ENCODE data around the gene KCNQ1. TPM values are rescaled to one million over a fixed set of nuclear protein-coding genes. Genes with fewer than 3 reads are reported as not detected.

The KCNQ1 gene
- total and polyA plus RNA-seq, 8 donors = 14.0 to 61.1 (median 46.7) TPM

DNA sequence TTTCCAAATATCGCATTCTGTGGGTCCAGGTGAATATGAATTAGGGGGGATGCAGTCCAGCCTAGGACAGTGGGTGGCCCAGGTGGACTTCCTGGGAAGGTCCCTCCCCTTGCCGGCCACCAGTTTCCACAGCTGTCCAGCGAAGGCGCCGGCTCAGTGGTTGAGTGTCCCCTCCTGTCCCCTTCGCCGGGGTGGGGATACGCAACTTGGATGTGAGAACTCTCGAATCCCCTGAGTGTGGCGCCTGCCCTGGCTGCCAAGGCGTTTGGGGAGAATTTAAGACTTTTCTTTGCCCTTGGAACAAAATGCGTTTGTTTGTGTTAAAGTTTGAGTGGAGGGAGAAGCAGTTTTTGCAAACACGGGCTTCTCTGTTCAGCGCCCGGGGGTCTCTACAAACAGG lies 131.3 kb downstream of the KCNQ1 start:
- Histone ChIP-seq H3K27ac (no peak overlapping the region), H3K4me1 (no peaks in the 10 kb centered on the region), H3K36me3 (no peaks in the 10 kb centered on the region), H3K27me3 (no peaks in the 10 kb centered on the region), H3K9me3 (no peaks in the 10 kb centered on the region), H3K4me3 (no peak overlapping the region)
- FAIRE-seq (no peak), DNase-seq (peak in 3 of 6 donors; percentile 5 to 45 (median 14)), ATAC-seq (no peak)
- TF ChIP-seq, protein P1, sequence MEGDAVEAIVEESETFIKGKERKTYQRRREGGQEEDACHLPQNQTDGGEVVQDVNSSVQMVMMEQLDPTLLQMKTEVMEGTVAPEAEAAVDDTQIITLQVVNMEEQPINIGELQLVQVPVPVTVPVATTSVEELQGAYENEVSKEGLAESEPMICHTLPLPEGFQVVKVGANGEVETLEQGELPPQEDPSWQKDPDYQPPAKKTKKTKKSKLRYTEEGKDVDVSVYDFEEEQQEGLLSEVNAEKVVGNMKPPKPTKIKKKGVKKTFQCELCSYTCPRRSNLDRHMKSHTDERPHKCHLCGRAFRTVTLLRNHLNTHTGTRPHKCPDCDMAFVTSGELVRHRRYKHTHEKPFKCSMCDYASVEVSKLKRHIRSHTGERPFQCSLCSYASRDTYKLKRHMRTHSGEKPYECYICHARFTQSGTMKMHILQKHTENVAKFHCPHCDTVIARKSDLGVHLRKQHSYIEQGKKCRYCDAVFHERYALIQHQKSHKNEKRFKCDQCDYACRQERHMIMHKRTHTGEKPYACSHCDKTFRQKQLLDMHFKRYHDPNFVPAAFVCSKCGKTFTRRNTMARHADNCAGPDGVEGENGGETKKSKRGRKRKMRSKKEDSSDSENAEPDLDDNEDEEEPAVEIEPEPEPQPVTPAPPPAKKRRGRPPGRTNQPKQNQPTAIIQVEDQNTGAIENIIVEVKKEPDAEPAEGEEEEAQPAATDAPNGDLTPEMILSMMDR (IDR thresholded peaks at IDR 0.05) = no peak
- intact Hi-C loops (cut with DNase I) = no loop called here
- WGBS, 2 donors = 93 to 96% methylated on average over 15 of the region's 15 CpGs

DNA sequence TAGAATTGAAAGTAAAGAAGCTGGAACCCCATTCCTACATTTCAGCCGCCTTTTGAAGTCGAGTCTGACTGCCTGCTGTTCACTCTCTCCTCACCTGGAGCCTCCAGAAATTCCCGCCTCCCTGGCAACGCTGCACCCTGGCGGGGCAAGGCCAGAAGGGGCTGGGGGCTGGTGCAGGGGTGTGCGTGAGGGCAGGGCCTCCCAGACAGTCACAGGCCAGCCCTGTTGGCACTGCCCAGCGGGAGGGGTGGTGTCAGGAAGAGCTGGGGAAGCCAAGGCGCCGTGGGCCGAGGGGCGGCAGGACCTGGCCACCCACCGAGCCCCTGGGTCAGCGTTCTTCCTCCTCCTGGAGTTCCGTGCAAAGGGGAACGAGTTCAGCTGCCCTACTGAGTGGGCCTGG lies 131.7 kb downstream of the KCNQ1 start:
- Histone ChIP-seq H3K4me1 (no peaks in the 10 kb centered on the region), H3K4me3 (no peak overlapping the region), H3K27me3 (no peaks in the 10 kb centered on the region), H3K9me3 (no peaks in the 10 kb centered on the region), H3K36me3 (no peaks in the 10 kb centered on the region), H3K27ac (no peak overlapping the region)
- 89 to 93% methylated on average over 15 of the region's 15 CpGs for WGBS, 2 donors
- intact Hi-C loops (cut with DNase I) = no loop called here
- TF ChIP-seq, protein P1 (IDR thresholded peaks at IDR 0.05) = no peak
- ATAC-seq = no peak
- DNase-seq = peak in 3 of 6 donors; percentile 2 to 49 (median 16)
- no peak for FAIRE-seq

DNA sequence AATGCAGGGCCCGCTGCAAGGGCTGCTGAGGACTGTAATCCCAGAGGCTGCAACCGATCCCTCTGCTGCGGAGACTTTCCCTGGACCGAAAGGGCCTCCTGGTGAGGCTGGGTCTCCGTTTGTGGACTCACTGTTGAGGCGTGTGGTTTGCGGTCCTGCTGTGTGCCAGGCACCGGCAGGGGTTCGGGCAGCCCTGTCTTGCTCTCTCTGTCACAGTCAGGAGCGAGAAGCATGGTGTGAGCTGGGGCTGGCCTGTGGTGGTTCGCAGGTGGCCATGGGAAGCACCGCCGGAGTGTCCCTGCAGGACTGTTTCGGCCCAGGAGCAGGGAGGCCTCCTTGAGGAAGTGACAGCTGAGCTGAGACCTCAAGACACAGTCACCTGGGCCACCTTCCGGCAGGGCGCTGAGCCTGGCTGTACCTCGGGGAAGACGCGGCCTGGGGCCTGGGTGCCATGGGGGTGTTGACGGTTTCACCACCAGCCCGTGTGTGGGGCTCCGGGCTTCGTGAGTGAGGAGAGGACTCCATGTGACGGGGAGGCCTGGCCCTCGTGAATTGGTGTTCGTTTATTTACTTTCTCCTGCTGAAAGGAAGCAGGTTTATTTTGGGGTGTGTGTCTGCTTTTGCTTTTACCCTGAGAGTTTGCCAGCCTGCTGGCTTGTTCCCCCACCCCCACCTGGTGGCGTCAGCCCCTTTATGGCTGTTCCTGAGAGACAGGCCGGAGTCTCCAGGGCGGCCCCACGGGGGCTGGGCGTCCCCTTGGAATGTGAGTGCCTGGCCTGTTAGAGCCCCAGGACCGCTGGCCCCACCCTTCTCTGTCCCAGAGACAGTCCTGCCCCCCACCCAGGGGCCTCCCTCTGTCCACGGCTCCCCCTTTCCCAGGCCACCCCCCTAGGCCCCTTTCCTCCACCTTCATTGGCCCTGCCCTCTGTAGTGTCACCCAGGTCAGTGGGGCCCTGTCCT lies 132.5 kb downstream of the KCNQ1 start:
- H3K27me3 ChIP-seq = no peaks in the 10 kb centered on the region
- H3K4me3 ChIP-seq = no peak overlapping the region
- FAIRE-seq = no peak
- H3K36me3 ChIP-seq = no peaks in the 10 kb centered on the region
- 93 to 96% methylated on average over 33 of the region's 33 CpGs for WGBS, 2 donors
- DNase-seq = peak in 4 of 6 donors; percentile 12 to 60 (median 36)
- intact Hi-C loops (cut with DNase I) = no loop called here
- ATAC-seq = no peak
- H3K9me3 ChIP-seq = no peaks in the 10 kb centered on the region
- TF ChIP-seq, protein P1 (IDR thresholded peaks at IDR 0.05) = no peak
- no peaks in the 10 kb centered on the region for H3K4me1 ChIP-seq
- no peak overlapping the region for H3K27ac ChIP-seq

DNA sequence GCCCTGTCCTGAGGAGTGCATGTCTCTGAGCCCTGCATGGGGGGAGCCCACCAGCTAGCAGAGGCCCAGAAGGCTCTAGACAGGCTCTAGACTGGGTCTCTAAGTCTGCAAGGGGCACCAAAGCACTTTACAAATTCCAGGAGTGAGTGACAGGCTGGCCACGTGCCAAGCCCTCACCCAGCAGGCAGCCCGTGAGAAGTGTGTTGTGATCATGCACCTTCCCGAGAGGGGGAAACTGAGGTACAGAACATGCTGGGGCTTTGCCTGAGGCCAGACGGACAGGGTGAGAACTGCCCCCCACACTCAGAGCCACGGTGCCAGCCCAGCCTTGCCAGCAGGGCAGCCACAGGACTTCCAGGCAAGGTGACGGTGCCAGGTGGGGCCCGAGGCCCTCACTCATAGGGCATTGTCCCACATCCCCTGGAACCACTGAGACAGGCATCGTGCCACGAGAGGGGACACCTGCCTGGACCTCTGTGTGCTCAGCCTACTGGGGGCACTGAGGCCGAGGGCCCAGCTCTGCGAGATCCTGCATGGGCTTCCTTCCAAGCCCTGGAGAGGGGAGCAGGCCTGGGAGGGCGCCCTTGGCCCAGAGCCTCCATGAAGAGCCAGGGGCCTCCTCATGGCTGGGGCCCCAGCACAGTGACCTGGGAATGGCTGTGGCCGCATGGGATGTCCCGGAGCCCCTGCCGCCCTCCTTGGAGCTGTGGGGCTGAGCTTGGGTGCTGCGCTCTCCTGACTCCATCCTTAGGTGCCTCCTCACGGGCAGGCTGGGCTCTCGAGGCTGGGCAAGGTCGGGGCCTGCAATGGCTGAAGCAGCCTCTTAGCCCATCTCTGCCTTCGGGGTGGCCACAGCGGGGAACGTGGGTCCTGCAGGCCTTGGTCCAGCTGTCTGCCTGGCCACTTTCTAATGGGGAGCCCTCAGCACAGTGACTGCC lies 133.5 kb downstream of the KCNQ1 start:
- H3K4me3 ChIP-seq = no peak overlapping the region
- WGBS, 2 donors = 89 to 90% methylated on average over 22 of the region's 22 CpGs
- H3K9me3 ChIP-seq = no peaks in the 10 kb centered on the region
- no peaks in the 10 kb centered on the region for H3K36me3 ChIP-seq
- ATAC-seq (no peak), FAIRE-seq (no peak), DNase-seq (peak in 4 of 6 donors; percentile 12 to 67 (median 36))
- H3K4me1 ChIP-seq = no peaks in the 10 kb centered on the region
- TF ChIP-seq, protein P1 (IDR thresholded peaks at IDR 0.05) = no peak
- H3K27me3 ChIP-seq = no peaks in the 10 kb centered on the region
- intact Hi-C loops (cut with DNase I) = no loop called here
- H3K27ac ChIP-seq = no peak overlapping the region
